Ishikawa (cell line): ENCODE data around the gene OXSR1.

Experiments used
- EP300 ChIP-seq: IDR thresholded peaks from 2 replicates; pipeline ENCODE4 v1.6.1; 2012; ENCODE audit warnings: borderline replicate concordance
- NFIC ChIP-seq: IDR thresholded peaks from 2 replicates; pipeline ENCODE4 v1.6.1; 2012
- TAF1 ChIP-seq: IDR thresholded peaks from 2 replicates; pipeline ENCODE4 v1.6.1; 2012; ENCODE audit warnings: low read depth, mild to moderate bottlenecking
- TF ChIP-seq, protein P1 (sequence below): IDR thresholded peaks from 2 replicates; pipeline ENCODE4 v1.6.1; 2012

DNA sequence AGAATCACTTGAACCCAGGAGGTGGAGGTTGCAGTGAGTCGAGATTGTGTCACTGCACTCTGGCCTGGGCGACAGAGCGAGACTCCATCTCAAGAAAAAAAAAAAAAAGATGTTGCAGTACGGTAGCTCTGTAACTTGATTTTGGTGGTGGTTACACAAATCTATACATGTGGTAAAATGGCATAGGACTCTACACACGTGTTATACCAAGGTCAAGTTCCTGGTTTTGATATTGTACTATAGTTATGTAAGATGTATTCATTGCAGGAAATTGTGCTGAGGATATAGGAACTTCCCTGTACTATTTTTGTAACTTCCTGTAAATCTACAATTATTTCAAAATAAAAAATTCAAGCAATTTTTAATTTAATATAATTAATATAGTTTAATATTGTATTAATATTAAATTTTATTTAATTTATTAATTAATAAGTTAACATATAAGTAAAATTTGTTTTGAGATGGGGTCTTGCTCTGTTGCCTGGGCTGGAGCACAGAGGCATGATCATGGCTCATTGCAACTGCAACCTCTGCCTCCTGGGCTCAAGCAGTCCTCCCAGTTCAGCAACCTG is 16.9 kb upstream of the OXSR1 start:
- TF ChIP-seq NFIC (no peak), EP300 (no peak), TAF1 (no peak)
- TF ChIP-seq, protein P1, sequence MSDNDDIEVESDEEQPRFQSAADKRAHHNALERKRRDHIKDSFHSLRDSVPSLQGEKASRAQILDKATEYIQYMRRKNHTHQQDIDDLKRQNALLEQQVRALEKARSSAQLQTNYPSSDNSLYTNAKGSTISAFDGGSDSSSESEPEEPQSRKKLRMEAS: no peak
